ENCODE data around the gene CDH3. TPM values are rescaled to one million over a fixed set of nuclear protein-coding genes. Genes with fewer than 3 reads are reported as not detected.

CDH3 gene
- polyA plus RNA-seq, 1 donor (not counting 4 experiments of a cell fraction or from before 2014, with no cell fraction given): 366 TPM

GRCh38 chr16:68707340-68708152 lies 62.4 kb downstream of the CDH3 start:
- Histone ChIP-seq H3K79me2 (ENCODE audit: control insufficient read depth, insufficient read depth, low read length) (no peaks in the 10 kb centered on the region), H4K20me1 (ENCODE audit: control insufficient read depth, extremely low read depth, insufficient read depth, low read length) (no peaks in the 10 kb centered on the region), H3K27me3 (ENCODE audit: control insufficient read depth, extremely low read depth, insufficient read depth, low read length) (no peaks in the 10 kb centered on the region), H3K27ac (ENCODE audit: control insufficient read depth, insufficient read depth, low read length) (peak overlapping the region; percentile 55), H3K4me2 (ENCODE audit: control insufficient read depth, extremely low read depth, insufficient read depth, low read depth, low read length) (peak overlapping the region; percentile 44), H3K4me1 (ENCODE audit: control insufficient read depth, extremely low read depth, insufficient read depth, low read length) (peaks cover 20% of the 10 kb centered on the region), H3K9me3 (ENCODE audit: control insufficient read depth, low read depth, low read length) (no peaks in the 10 kb centered on the region), H3K36me3 (ENCODE audit: control insufficient read depth in 2 of 2, extremely low read depth in 1 of 2, insufficient read depth in 2 of 2, low read length in 2 of 2) (no peaks in the 10 kb centered on the region), H2AFZ (ENCODE audit: control insufficient read depth, low read length) (no peak overlapping the region), H3K9ac (ENCODE audit: control insufficient read depth, extremely low read depth, insufficient read depth, low read length) (peak overlapping the region; percentile 45), H3K9me1 (ENCODE audit: control insufficient read depth, extremely low read depth, insufficient read depth, low read length) (no peaks in the 10 kb centered on the region), H3K4me3 (ENCODE audit: control insufficient read depth in 2 of 3, extremely low read depth in 1 of 3, insufficient read depth in 2 of 3, low read depth in 1 of 3, low read length in 3 of 3) (peak overlapping the region in 1 of 3 experiments; percentile 0)
- dilution Hi-C loops (cut with MboI; ENCODE audit: extremely low pct_ligation_motif_present, low sequenced_read_pairs): no loop called here
- FAIRE-seq (peak; percentile 72), DNase-seq (ENCODE audit: low read depth, low spot score) (peak; percentile 89)
- TF ChIP-seq EZH2 (IDR thresholded peaks at IDR 0.05; ENCODE audit: low read length) (no peak), CTCF (optimal IDR thresholded peaks at IDR 0.05 in 1 of 3, IDR thresholded peaks at IDR 0.05 in 1 of 3, conservative IDR thresholded peaks at IDR 0.05 in 1 of 3; ENCODE audit: extremely low read depth in 1 of 3, insufficient read depth in 2 of 3, low read length in 3 of 3) (peak; percentile 42 to 63 (median 45))

- Histone ChIP-seq H3K9me3 (ENCODE audit: control insufficient read depth, low read depth, low read length) (no peaks in the 10 kb centered on the region), H3K9ac (ENCODE audit: control insufficient read depth, extremely low read depth, insufficient read depth, low read length) (no peak overlapping the region), H3K36me3 (ENCODE audit: control insufficient read depth in 2 of 2, extremely low read depth in 1 of 2, insufficient read depth in 2 of 2, low read length in 2 of 2) (no peaks in the 10 kb centered on the region), H3K27ac (ENCODE audit: control insufficient read depth, insufficient read depth, low read length) (no peak overlapping the region), H3K4me2 (ENCODE audit: control insufficient read depth, extremely low read depth, insufficient read depth, low read depth, low read length) (no peak overlapping the region), H3K4me1 (ENCODE audit: control insufficient read depth, extremely low read depth, insufficient read depth, low read length) (peaks cover 25% of the 10 kb centered on the region), H2AFZ (ENCODE audit: control insufficient read depth, low read length) (no peak overlapping the region), H4K20me1 (ENCODE audit: control insufficient read depth, extremely low read depth, insufficient read depth, low read length) (no peaks in the 10 kb centered on the region), H3K9me1 (ENCODE audit: control insufficient read depth, extremely low read depth, insufficient read depth, low read length) (peaks cover 2% of the 10 kb centered on the region), H3K27me3 (ENCODE audit: control insufficient read depth, extremely low read depth, insufficient read depth, low read length) (no peaks in the 10 kb centered on the region), H3K79me2 (ENCODE audit: control insufficient read depth, insufficient read depth, low read length) (no peaks in the 10 kb centered on the region), H3K4me3 (ENCODE audit: control insufficient read depth in 2 of 3, extremely low read depth in 1 of 3, insufficient read depth in 2 of 3, low read depth in 1 of 3, low read length in 3 of 3) (no peak overlapping the region)
- FAIRE-seq (no peak), DNase-seq (ENCODE audit: low read depth, low spot score) (no peak)
- no peak for TF ChIP-seq EZH2 (IDR thresholded peaks at IDR 0.05; ENCODE audit: low read length)
- TF ChIP-seq CTCF (optimal IDR thresholded peaks at IDR 0.05 in 1 of 3, IDR thresholded peaks at IDR 0.05 in 1 of 3, conservative IDR thresholded peaks at IDR 0.05 in 1 of 3; ENCODE audit: extremely low read depth in 1 of 3, insufficient read depth in 2 of 3, low read length in 3 of 3): no peak
- dilution Hi-C loops (cut with MboI; ENCODE audit: extremely low pct_ligation_motif_present, low sequenced_read_pairs): no loop called here
These were observed 65.1 kb downstream of the CDH3 start for GRCh38 chr16:68710211-68710610.

Measured in keratinocyte (primary cell).